B cell (primary cell): ENCODE results near the gene IL1RL1. TPM values are rescaled to one million over a fixed set of nuclear protein-coding genes. Genes with fewer than 3 reads are reported as not detected.

Experiments
- ATAC-seq: fragments of 200-7000 bp; cut with Tn5 transposase; one replicate; pipeline ENCODE4 v1.10.0; 2021; ENCODE audit warnings: low read depth, mild to moderate bottlenecking, moderate number of reproducible peaks, moderate library complexity
- CTCF ChIA-PET: fragments of 350-600 bp; sonication (Branson Sonifier 250); formaldehyde crosslinking; loops from one replicate; lab custom pipeline; 2021; ENCODE audit warnings: antibody characterized with exemption, inconsistent platforms; lab: Charles Lee
- POLR2A ChIA-PET: fragments of 350-600 bp; sonication (Branson Sonifier 250); formaldehyde crosslinking; loops from one replicate; lab custom pipeline; 2021; ENCODE audit warnings: antibody characterized with exemption; lab: Charles Lee
- DNase-seq: peaks from one replicate; pipeline ENCODE4 v3.0.0; 2013
- H2AFZ ChIP-seq: 2 replicates; pipeline ENCODE4 v1.6.1; 2012; ENCODE audit warnings: mild to moderate bottlenecking, low read depth, low read length; ENCODE audit not compliant: insufficient read depth, poor library complexity, severe bottlenecking
- H3K27ac ChIP-seq, 2 donors: 1 replicate in 1 of 2; 2 replicates in 1 of 2; pipeline ENCODE4 v1.5.1; 2012 to 2013; ENCODE audit warnings: low read length in 2 of 2, mild to moderate bottlenecking in 2 of 2, moderate library complexity in 1 of 2
- H3K27me3 ChIP-seq, 4 experiments: fragments of 200-600 bp in 1 of 4; sonication (generic) in 1 of 4; replicated peaks in 1 of 4; 1 replicate in 2 of 4; 2 replicates in 2 of 4; pipeline versions ENCODE4 v1.6.1 to v1.7.0; 2013 to 2016; ENCODE audit warnings: low read length in 3 of 4, mild to moderate bottlenecking in 2 of 4, mixed read lengths in 1 of 4, moderate library complexity in 1 of 4; ENCODE audit not compliant: insufficient read depth in 4 of 4, control insufficient read depth in 3 of 4; ENCODE audit errors: control extremely low read depth in 1 of 4
- H3K36me3 ChIP-seq, 2 experiments: replicated peaks in 1 of 2; 1 replicate in 1 of 2; 2 replicates in 1 of 2; pipeline versions ENCODE4 v1.6.1 to v1.7.1; 2013; ENCODE audit warnings: low read length in 1 of 2; ENCODE audit not compliant: insufficient read depth in 2 of 2, control insufficient read depth in 1 of 2; ENCODE audit errors: control extremely low read depth in 1 of 2, extremely low read depth in 1 of 2
- H3K4me1 ChIP-seq, 2 donors: fragments of 200-600 bp in 1 of 2; sonication (generic) in 1 of 2; 1 replicate in 1 of 2; 2 replicates in 1 of 2; pipeline versions ENCODE4 v1.5.1 to v1.6.1; 2013 to 2017; ENCODE audit warnings: low read length in 2 of 2; ENCODE audit not compliant: control insufficient read depth in 2 of 2, insufficient read depth in 2 of 2
- H3K4me2 ChIP-seq: replicated peaks from 2 replicates; pipeline ENCODE3; 2012; ENCODE audit warnings: mild to moderate bottlenecking, low read depth, low read length; ENCODE audit not compliant: poor library complexity, severe bottlenecking
- H3K4me3 ChIP-seq, 5 experiments: fragments of 200-600 bp in 1 of 5; sonication (generic) in 1 of 5; 1 replicate in 3 of 5; 2 replicates in 2 of 5; pipeline versions ENCODE4 v1.5.1 to v1.7.0; 2011 to 2016; ENCODE audit warnings: low read length in 4 of 5, mild to moderate bottlenecking in 4 of 5, low read depth in 2 of 5, control low read depth in 1 of 5, moderate library complexity in 1 of 5; ENCODE audit not compliant: insufficient read depth in 1 of 5; ENCODE audit errors: control extremely low read depth in 1 of 5, extremely low read depth in 1 of 5
- H3K79me2 ChIP-seq: fragments of 200-600 bp; sonication (generic); one replicate; pipeline ENCODE4 v1.6.0; 2016; ENCODE audit warnings: low read length; ENCODE audit not compliant: control insufficient read depth, insufficient read depth
- H3K9ac ChIP-seq: fragments of 200-600 bp; sonication (generic); 2 replicates; pipeline ENCODE4 v1.6.1; 2017; ENCODE audit warnings: mild to moderate bottlenecking, low read length, moderate library complexity
- H3K9me3 ChIP-seq, 3 donors: one replicate each; pipeline versions ENCODE4 v1.6.1 to v1.7.1; 2013; ENCODE audit warnings: low read length in 2 of 3; ENCODE audit not compliant: control insufficient read depth in 2 of 3, insufficient read depth in 1 of 3; ENCODE audit errors: control extremely low read depth in 1 of 3
- H4K20me1 ChIP-seq: 2 replicates; pipeline ENCODE4 v1.6.0; 2012; ENCODE audit warnings: mild to moderate bottlenecking, low read length; ENCODE audit not compliant: insufficient read depth, control insufficient read depth, poor library complexity, severe bottlenecking
- H3K27ac Mint-ChIP-seq: one replicate; pipeline ENCODE4 v1.8.0; 2021; ENCODE audit warnings: mixed read lengths
- H3K27me3 Mint-ChIP-seq: one replicate; pipeline ENCODE4 v1.8.0; 2021; ENCODE audit warnings: mixed read lengths
- H3K4me1 Mint-ChIP-seq: one replicate; pipeline ENCODE4 v1.8.0; 2021; ENCODE audit warnings: mixed read lengths
- H3K4me3 Mint-ChIP-seq: one replicate; pipeline ENCODE4 v1.8.0; 2021; ENCODE audit warnings: mixed read lengths
- H3K9me3 Mint-ChIP-seq: one replicate; pipeline ENCODE4 v1.8.0; 2022; ENCODE audit warnings: mixed read lengths; ENCODE audit not compliant: insufficient read depth
- EZH2 ChIP-seq: IDR thresholded peaks from 2 replicates; pipeline ENCODE4 v1.6.1; 2012; ENCODE audit warnings: borderline replicate concordance, low read depth, mild to moderate bottlenecking, moderate library complexity, low read length; ENCODE audit not compliant: insufficient read depth, poor library complexity, severe bottlenecking
- WGBS: methylation state at CpG from one replicate; pipeline ENCODE4 v1.1.5; 2013; ENCODE audit warnings: missing lambda C conversion rate; ENCODE audit not compliant: insufficient coverage; 5-methylcytosine and 5-hydroxymethylcytosine counted together
- intact Hi-C: fragments of 100-400 bp; cut with micrococcal nuclease; formaldehyde crosslinking; loops from one replicate; pipeline ENCODE4 v1.10.0; 2022
- polyA plus RNA-seq: library from polyadenylated mRNA; depleted of rRNA; stranded (reverse); fragments of >200 nt; gene quantifications from 2 replicates; pipeline ENCODE4 v1.2.3, GENCODE V29; 2012
- total RNA-seq, 2 donors: library from RNA; stranded (reverse); fragments of 120-200 nt in 1 of 2; gene quantifications; 1 replicate in 1 of 2; 2 replicates in 1 of 2; pipeline versions ENCODE4 v1.2.3 to v1.2.4, GENCODE V29; 2013 to 2022
- TF ChIP-seq, protein P1 (sequence below): fragments of 200-600 bp; IDR thresholded peaks from one replicate; pipeline ENCODE4 v1.8.0; 2022; ENCODE audit warnings: antibody characterized with exemption, mild to moderate bottlenecking

IL1RL1 gene
- total and polyA plus RNA-seq, 2 donors (not counting 1 experiment from before 2014, with no cell fraction given): not detected

DNA sequence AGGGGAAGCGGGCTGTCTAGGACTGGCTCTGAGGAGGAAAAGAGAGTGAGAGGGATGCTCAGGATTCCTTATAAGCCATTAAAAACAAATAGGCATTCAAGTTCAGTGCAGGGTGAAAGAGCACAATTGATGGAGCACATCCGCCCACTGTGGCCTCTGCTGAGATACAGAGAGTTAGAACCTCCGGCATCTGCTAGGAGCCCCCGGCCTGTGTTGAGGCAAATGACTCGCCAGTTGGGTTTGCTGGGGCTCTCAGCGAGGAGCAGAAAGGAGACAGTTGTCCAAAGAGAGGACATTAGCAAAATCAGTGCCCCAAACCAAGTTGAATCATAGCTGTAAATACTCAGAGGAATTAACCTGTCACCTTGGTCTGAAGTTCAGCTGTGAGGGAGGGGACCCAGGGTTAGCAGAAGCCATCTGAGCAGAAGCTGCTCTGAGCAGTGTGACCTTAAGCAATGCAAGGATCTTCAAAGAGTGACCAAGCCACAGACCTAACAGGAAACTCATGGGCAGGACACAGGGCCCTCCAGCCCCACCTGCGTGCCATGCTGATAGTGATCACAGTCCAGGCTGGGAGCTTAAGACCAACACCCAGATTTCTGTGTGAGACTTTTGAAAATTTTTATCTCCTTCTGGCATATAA lies 88.3 kb downstream of the IL1RL1 start:
- 80% methylated on average over 6 of the region's 7 CpGs for WGBS
- Histone ChIP-seq H3K9ac (no peak overlapping the region), H3K4me1 (no peaks in the 10 kb centered on the region), H3K27ac (no peak overlapping the region), H3K4me2 (no peak overlapping the region), H3K9me3 (no peaks in the 10 kb centered on the region), H3K36me3 (no peaks in the 10 kb centered on the region), H3K79me2 (no peaks in the 10 kb centered on the region), H3K4me3 (no peak overlapping the region), H2AFZ (no peak overlapping the region), H3K27me3 (no peaks in the 10 kb centered on the region), H4K20me1 (no peaks in the 10 kb centered on the region)
- POLR2A ChIA-PET: no interaction called here
- intact Hi-C loops: no loop called here
- H3K4me1 Mint-ChIP-seq: no peaks in the 10 kb centered on the region
- no peaks in the 10 kb centered on the region for H3K27me3 Mint-ChIP-seq
- H3K4me3 Mint-ChIP-seq: no peak overlapping the region
- DNase-seq: no peak
- H3K27ac Mint-ChIP-seq: no peak overlapping the region
- TF ChIP-seq EZH2: no peak
- TF ChIP-seq, protein P1, sequence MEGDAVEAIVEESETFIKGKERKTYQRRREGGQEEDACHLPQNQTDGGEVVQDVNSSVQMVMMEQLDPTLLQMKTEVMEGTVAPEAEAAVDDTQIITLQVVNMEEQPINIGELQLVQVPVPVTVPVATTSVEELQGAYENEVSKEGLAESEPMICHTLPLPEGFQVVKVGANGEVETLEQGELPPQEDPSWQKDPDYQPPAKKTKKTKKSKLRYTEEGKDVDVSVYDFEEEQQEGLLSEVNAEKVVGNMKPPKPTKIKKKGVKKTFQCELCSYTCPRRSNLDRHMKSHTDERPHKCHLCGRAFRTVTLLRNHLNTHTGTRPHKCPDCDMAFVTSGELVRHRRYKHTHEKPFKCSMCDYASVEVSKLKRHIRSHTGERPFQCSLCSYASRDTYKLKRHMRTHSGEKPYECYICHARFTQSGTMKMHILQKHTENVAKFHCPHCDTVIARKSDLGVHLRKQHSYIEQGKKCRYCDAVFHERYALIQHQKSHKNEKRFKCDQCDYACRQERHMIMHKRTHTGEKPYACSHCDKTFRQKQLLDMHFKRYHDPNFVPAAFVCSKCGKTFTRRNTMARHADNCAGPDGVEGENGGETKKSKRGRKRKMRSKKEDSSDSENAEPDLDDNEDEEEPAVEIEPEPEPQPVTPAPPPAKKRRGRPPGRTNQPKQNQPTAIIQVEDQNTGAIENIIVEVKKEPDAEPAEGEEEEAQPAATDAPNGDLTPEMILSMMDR: no peak
- no peak for ATAC-seq
- CTCF ChIA-PET: no interaction called here
- no peaks in the 10 kb centered on the region for H3K9me3 Mint-ChIP-seq

DNA sequence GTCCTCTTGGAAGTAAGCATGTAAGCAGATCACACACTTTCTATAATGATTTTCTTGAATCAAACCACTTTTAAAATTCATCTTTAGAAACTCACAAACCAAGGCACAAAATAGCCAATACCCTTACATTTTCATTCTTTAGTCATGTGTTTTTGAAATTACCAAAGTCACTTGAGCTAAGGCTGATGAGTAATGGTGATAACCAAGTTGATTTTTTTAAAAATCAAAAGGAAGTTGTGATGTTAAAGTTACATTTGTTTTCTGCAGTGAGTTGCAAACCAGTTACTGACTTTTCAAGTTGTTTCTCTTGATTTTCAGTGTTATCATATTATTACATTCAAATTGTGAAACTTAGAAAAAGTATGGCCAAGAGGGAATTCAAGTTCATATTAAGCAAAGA lies 90.1 kb downstream of the IL1RL1 start:
- Histone ChIP-seq H3K4me3 (no peak overlapping the region), H3K36me3 (no peaks in the 10 kb centered on the region), H3K4me1 (no peaks in the 10 kb centered on the region), H3K4me2 (no peak overlapping the region), H3K27me3 (no peaks in the 10 kb centered on the region), H3K9me3 (no peaks in the 10 kb centered on the region), H2AFZ (no peak overlapping the region), H3K9ac (no peak overlapping the region), H4K20me1 (no peaks in the 10 kb centered on the region), H3K79me2 (no peaks in the 10 kb centered on the region), H3K27ac (no peak overlapping the region)
- DNase-seq: no peak
- ATAC-seq: no peak
- Mint-ChIP-seq H3K27me3 (no peaks in the 10 kb centered on the region), H3K27ac (no peak overlapping the region), H3K4me3 (no peak overlapping the region), H3K9me3 (no peaks in the 10 kb centered on the region), H3K4me1 (no peaks in the 10 kb centered on the region)
- ChIA-PET POLR2A (no interaction called here), CTCF (no interaction called here)
- intact Hi-C loops: no loop called here
- TF ChIP-seq, protein P1: no peak
- no peak for TF ChIP-seq EZH2

Other genes starting within 250 kb of the IL1RL1 start
- gene IL1R1, start 168.8 kb upstream of the IL1RL1 start, total RNA-seq: not detected in 2 replicates
- 0.14 TPM in 1 of 2 replicates, not detected in the other for gene IL1R1, start 168.8 kb upstream of the IL1RL1 start, polyA plus RNA-seq
- not detected in 2 replicates for gene IL1RL2, start 124.5 kb upstream of the IL1RL1 start, total RNA-seq
- not detected in 2 replicates for gene IL1RL2, start 124.5 kb upstream of the IL1RL1 start, polyA plus RNA-seq
- gene IL18R1, start 44.2 kb downstream of the IL1RL1 start, total RNA-seq: 1.1 and 2.4 TPM in 2 replicates
- 1.1 TPM in 2 replicates for gene IL18R1, start 44.2 kb downstream of the IL1RL1 start, polyA plus RNA-seq
- gene IL18RAP, start 111.6 kb downstream of the IL1RL1 start, total RNA-seq: 0.61 and 1.4 TPM in 2 replicates
- 0.22 and 0.33 TPM in 2 replicates for gene IL18RAP, start 111.6 kb downstream of the IL1RL1 start, polyA plus RNA-seq
- gene SLC9A4, start 161.7 kb downstream of the IL1RL1 start, total RNA-seq: 0.07 and 0.20 TPM in 2 replicates
- gene SLC9A4, start 161.7 kb downstream of the IL1RL1 start, polyA plus RNA-seq: not detected in 2 replicates